Measurements from ENCODE around the gene LPAR3.

- TF ChIP-seq CTCF (IDR thresholded peaks at IDR 0.05; ENCODE audit: low read depth, low read length, poor library complexity, severe bottlenecking) (no peak), EZH2phosphoT487 (IDR thresholded peaks at IDR 0.05; ENCODE audit: borderline replicate concordance, low read length) (no peak)
Measured at GRCh38 chr1:84823991-84824390, 69.0 kb downstream of the LPAR3 start.

Measured in DOHH2 (cell line).